Nephron (organoid): ENCODE measurements around the gene WDCP.

Experiments used
- H3K27ac Mint-ChIP-seq, 3 experiments: 2 replicates each; pipeline ENCODE4 v1.8.0; 2020; ENCODE audit warnings: mixed read lengths in 3 of 3, mild to moderate bottlenecking in 2 of 3, moderate library complexity in 1 of 3
- H3K27me3 Mint-ChIP-seq: 2 replicates; pipeline ENCODE4 v1.8.0; 2021; ENCODE audit warnings: low read depth, mild to moderate bottlenecking, moderate library complexity, mixed read lengths
- H3K36me3 Mint-ChIP-seq: 2 replicates; pipeline ENCODE4 v1.8.0; 2020; ENCODE audit warnings: low read depth, mixed read lengths
- H3K4me1 Mint-ChIP-seq: 2 replicates; pipeline ENCODE4 v1.8.0; 2020; ENCODE audit warnings: mixed read lengths
- H3K4me3 Mint-ChIP-seq, 3 experiments: 2 replicates each; pipeline ENCODE4 v1.8.0; 2020; ENCODE audit warnings: mild to moderate bottlenecking in 3 of 3, mixed read lengths in 3 of 3, moderate library complexity in 2 of 3
- H3K9me3 Mint-ChIP-seq: 2 replicates; pipeline ENCODE4 v1.8.0; 2020; ENCODE audit warnings: mixed read lengths
- TF ChIP-seq, protein P1 (sequence below), 3 experiments: fragments of 200-600 bp; sonication (generic); IDR thresholded peaks; one replicate each; pipeline ENCODE4 v1.5.0; 2021; ENCODE audit warnings: antibody characterized with exemption in 3 of 3; ENCODE audit not compliant: unreplicated experiment in 3 of 3

The WDCP gene

DNA sequence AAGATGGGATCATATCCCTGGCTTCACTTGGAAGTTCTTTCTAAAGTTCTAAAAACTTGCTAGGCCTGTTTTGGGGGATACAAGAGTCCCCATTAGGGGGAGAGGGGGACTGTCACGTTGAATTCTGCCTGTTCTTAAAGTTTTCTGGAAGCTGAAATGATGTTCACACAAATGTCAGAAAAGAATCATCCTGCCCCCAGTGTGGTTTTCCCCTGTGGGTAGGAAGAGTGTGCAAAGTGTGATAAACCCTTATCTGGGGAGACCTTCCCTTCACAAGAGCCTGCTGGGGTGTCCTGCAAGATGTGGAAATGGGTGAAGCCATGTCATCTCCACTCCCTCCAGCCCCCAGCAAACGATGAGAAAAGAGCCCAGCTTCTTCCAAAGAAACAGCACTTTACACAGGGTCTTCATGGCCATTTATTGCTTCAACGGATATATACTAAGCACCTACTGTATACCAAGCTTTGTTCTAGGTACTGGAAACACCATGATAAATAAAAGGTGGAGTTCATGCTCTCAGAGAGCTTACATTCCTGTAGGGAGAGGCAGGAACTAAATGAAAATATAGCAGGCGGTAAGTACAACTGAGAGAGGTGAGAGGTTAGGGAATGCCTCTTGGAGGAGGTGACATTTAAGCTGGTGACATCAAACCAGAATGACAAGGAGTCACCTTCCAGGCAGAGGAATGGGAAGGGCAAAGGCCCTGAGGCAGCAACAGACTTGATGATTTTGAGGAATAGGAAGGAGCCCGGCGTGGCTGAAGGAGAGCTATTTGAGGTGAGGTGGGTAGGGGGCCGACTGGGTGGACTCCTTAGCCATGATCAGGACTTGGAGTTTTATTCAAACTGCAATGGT lies 35.7 kb downstream of the WDCP start:
- Mint-ChIP-seq H3K4me1 (no peaks in the 10 kb centered on the region), H3K27me3 (peaks cover 45% of the 10 kb centered on the region), H3K27ac (no peak overlapping the region), H3K9me3 (no peaks in the 10 kb centered on the region), H3K4me3 (peak overlapping the region in 2 of 3 experiments; percentile 26 to 51), H3K36me3 (no peaks in the 10 kb centered on the region)
- TF ChIP-seq, protein P1, sequence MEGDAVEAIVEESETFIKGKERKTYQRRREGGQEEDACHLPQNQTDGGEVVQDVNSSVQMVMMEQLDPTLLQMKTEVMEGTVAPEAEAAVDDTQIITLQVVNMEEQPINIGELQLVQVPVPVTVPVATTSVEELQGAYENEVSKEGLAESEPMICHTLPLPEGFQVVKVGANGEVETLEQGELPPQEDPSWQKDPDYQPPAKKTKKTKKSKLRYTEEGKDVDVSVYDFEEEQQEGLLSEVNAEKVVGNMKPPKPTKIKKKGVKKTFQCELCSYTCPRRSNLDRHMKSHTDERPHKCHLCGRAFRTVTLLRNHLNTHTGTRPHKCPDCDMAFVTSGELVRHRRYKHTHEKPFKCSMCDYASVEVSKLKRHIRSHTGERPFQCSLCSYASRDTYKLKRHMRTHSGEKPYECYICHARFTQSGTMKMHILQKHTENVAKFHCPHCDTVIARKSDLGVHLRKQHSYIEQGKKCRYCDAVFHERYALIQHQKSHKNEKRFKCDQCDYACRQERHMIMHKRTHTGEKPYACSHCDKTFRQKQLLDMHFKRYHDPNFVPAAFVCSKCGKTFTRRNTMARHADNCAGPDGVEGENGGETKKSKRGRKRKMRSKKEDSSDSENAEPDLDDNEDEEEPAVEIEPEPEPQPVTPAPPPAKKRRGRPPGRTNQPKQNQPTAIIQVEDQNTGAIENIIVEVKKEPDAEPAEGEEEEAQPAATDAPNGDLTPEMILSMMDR (IDR thresholded peaks at IDR 0.05; ENCODE audit: unreplicated experiment in 3 of 3): no peak

DNA sequence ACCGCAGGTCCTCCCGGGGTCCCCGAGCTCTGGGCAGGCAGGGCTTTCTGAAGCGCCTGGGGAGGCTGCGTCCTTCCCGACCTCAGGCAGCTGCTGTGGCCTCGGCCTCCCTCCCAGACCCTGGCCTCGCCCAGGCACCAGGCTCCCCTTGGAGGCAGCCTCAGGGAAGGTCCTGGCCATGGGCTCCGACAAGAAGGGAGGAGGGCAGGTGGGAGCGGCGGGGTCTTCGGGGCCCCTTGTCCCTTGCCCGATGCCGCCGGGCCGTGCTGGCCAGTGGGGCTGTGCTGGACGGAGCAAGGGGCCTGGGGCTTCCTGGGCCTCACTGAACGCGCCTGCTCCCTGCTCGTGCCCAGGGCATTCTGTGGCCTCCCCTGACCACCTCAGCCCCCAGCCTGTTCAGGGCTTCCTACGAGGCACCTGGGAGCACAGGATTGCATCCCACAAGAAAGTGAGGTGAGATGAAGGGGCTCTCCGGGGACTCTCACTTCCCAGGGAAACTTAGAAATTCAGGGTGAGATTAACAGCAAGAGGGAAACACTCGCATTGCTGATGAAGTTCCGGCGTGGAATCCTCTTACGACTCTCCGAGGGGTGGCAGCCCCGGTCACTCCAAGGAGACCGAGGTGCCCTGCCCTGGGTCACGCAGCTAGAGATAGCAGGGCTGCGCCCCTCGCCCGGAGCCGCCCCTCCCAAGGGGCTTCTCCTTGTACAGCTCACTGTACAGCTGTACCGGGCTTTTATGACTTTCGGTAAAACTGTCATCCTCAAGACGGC lies 36.5 kb downstream of the WDCP start:
- Mint-ChIP-seq H3K9me3 (no peaks in the 10 kb centered on the region), H3K36me3 (no peaks in the 10 kb centered on the region), H3K4me3 (peak overlapping the region in 1 of 3 experiments; percentile 51), H3K27ac (no peak overlapping the region), H3K4me1 (no peaks in the 10 kb centered on the region), H3K27me3 (peaks cover 45% of the 10 kb centered on the region)
- TF ChIP-seq, protein P1 (IDR thresholded peaks at IDR 0.05; ENCODE audit: unreplicated experiment in 3 of 3): no peak

DNA sequence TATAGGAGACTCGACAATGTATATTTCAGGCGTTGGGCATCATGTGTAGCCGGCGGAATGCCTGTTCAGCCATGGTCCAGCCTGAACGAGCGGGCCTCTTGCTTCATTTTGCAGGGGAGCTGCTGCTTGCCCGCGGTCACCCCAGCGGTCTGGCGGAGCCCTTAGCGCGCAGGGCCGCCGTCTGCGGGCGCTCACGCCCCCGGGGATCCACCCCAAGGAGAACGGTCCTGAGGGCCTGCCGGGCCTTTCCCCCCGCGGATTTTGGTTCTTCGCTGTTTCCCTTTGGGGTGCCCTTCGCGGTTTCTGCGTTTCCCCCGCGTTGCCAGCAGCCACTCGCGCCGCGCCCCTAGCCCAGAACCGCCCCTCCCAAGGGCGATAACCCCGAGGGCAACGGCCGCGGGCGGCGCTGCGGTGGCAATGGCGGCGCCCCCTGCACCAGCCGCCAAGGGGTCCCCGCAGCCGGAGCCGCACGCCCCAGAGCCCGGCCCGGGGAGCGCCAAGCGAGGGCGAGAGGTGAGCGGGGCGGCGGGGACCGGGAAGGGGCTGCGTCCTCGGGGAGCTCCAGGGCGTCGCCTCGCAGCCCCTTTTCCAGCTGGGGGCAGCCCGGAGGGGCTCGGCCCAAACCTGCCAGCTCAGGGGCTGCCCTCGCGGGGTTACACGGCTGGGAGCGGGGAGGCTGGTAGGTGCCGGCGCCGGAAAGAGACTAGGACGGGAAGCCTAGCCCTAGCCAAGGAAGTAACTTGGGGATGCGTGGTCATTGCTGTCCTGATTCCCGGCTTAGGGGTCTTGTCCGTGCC lies 37.3 kb downstream of the WDCP start, which contains the start of gene MFSD2B:
TSS of gene MFSD2B (plus strand) at position 406 of the 797 bp plus-strand sequence. CDS start at position 418, 12 bp downstream.
- TF ChIP-seq, protein P1 (IDR thresholded peaks at IDR 0.05; ENCODE audit: unreplicated experiment in 3 of 3): no peak
- H3K27me3 Mint-ChIP-seq: peaks cover 45% of the 10 kb centered on the region
- H3K4me1 Mint-ChIP-seq: no peaks in the 10 kb centered on the region
- H3K36me3 Mint-ChIP-seq: no peaks in the 10 kb centered on the region
- peak within 1 kb of the TSS; percentile 29 to 59 (median 51) for H3K4me3 Mint-ChIP-seq
- no peaks in the 10 kb centered on the region for H3K9me3 Mint-ChIP-seq
- H3K27ac Mint-ChIP-seq: no peak within 1 kb of the TSS

DNA sequence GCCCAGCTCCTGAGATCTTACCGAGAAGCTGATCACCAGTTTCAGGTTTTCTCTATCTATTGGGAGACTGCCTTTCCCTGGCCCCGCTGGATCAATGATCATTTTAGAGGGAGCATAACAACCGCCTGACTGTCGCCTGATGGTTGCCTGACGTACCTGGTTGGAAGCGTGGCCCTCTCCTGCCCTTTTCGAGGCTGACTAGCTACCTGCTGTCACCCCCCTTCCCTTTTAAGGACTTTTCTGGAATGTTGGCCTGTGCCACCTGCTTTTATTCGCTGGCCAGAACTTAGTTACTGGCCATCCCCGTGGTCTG lies 37.9 kb downstream of the WDCP start:
- Mint-ChIP-seq H3K4me1 (no peaks in the 10 kb centered on the region), H3K36me3 (no peaks in the 10 kb centered on the region), H3K27me3 (peaks cover 42% of the 10 kb centered on the region), H3K27ac (no peak overlapping the region), H3K4me3 (peak overlapping the region; percentile 29 to 59 (median 41)), H3K9me3 (no peaks in the 10 kb centered on the region)
- TF ChIP-seq, protein P1 (IDR thresholded peaks at IDR 0.05; ENCODE audit: unreplicated experiment in 3 of 3): no peak

DNA sequence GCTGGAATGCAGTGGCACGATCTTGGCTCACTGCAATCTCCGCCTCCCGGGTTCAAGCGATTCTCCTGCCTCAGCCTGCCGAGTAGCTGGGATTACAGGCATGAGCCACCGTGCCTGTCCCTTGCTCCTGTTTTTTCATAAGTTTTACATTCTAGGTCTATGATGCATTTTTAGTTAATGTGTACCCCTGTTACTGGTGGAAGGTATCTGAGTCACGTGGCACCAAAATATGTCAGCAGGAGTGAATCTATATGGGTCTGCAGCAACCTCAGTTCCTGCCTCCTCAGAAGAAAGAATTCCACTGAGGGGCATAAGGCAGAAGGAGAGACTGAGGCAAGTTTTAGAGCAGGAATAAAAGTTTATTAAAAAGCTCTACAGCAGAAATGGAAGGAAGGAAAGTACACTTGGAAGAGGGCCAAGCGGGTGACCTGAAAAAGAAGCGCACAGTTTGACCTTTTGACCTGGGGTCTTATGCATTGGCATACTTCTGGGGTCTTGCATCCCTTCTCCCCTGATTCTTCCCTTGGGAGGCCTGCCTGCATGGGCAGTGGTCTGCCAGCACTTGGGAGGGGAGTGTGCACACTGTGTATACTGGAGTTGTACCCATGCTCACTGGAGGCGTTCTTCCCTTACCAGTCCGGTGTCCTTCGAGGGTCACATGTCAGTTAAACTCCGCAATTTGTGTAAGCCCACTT lies 38.4 kb downstream of the WDCP start:
- TF ChIP-seq, protein P1 (IDR thresholded peaks at IDR 0.05; ENCODE audit: unreplicated experiment in 3 of 3): no peak
- H3K9me3 Mint-ChIP-seq: no peaks in the 10 kb centered on the region
- peak overlapping the region; percentile 34 to 59 (median 42) for H3K4me3 Mint-ChIP-seq
- no peaks in the 10 kb centered on the region for H3K4me1 Mint-ChIP-seq
- peaks cover 40% of the 10 kb centered on the region for H3K27me3 Mint-ChIP-seq
- H3K27ac Mint-ChIP-seq: no peak overlapping the region
- no peaks in the 10 kb centered on the region for H3K36me3 Mint-ChIP-seq
